GM18909 (cell line): ENCODE results near the gene LUZP1.

Experiments
- ATAC-seq: cut with Tn5 transposase; IDR thresholded peaks from one replicate; pipeline ENCODE4 v1.9.1; 2021; ENCODE audit warnings: mild to moderate bottlenecking; ENCODE audit not compliant: unreplicated experiment, poor library complexity

LUZP1 gene

GRCh38 chr1:23159963-23160877 lies 8.4 kb downstream of the LUZP1 start:
- ATAC-seq: no peak

DNA sequence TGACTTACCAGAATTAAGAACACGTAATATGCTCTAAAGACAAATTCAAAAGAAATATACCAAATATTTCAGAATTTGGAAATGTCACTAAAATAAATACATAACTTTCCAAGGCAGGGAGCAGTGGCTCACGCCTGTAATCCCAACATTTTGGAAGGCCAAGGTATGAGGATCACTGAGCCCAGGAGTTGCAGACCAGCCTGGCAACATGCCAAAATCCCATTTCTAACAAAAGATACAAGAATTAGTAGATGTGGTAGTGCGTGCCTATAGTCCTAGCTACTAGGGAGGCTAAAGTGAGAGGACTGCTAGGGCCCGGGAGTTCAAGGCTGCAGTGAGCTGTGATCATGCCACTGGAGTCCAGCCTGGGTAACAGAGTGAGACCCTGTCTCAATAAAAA lies 11.7 kb downstream of the LUZP1 start:
- no peak for ATAC-seq

DNA sequence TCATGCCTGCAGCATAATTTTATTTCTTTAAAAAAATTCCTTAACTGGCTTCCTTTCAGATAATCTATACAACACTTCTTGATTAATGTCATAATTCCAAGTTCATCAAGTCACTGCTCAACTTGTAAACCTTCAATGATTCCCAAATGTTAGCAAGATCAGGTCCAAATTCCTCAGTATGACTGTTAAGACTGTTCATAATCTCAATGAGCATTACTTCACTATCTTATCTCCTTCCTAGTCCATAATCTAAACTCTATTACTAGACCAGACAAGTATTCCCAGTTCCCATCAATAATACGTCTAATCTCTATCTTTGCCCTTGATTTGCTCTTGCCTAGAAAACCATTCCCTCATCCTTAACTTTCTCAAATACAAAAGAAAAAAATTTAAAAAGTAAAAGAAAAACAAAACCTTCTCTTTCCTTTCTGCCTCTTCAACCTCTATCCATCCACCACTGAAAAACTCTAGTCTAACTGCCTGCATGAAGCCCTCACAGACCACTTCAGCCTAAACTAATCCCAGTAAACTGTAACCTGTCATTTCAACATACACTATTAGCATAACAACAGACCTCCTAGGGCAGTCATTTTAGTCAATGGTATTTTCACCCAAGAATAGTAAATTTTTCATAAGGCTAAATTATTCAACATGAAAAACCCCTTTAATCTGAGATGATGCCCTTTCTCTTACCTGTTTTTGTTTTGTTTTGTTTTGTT lies 15.5 kb downstream of the LUZP1 start:
- ATAC-seq: no peak

DNA sequence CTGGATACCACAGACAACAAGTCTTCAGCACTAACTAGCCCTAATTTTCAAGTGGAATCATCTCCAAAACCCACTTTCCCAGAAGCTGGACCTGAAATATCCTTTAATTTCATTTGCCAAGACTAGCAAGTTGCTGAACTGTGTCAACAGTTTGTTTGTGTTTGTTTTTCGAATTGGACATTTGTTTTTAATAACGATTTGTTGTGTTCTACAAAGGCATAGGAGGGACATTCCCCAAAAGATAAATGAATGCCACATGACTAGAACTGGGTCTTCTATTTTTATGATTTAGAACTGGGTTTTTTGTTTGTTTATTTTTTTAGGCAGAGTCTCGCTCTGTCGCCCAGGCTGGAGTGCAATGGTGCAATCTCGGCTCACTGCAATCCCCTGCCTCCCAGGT lies 17.9 kb downstream of the LUZP1 start:
- no peak for ATAC-seq

DNA sequence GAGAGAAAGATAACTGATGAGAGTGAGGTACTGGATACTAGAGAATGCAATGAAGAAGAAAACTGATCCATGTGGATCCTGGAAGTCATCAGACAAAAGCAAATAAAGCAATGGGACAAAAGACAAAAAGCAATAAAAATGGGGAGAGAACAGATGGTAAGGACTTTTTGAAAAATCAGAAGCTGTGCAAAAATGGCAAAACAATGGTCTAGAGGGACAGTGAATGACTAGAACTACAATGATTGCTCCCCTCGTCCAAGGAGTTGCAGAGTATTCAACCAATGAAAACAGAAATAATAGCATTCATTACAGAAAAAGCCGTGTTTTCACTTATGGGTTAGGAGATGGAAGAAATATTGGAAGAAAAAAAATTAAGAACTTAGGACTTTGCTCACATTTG lies 18.5 kb downstream of the LUZP1 start:
- no peak for ATAC-seq

DNA sequence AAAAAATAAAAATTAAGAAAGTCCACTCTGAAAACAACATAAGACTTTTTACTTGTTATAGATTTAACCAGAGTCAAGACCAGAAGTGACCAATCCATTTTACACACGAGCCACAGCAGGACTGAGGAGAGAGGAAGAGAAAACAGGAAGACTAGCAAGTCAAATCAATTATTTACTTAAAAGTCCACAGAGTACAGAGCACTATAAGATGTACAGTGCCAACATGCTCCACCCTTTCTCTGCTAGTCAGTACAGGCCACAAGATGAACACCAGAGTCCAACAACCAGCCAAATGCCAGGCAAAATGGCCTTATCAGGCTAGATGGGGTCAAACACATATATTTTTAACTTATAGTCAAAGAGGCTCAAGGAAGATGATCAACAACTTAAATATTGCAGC lies 19.5 kb downstream of the LUZP1 start:
- peak; percentile 69 for ATAC-seq

DNA sequence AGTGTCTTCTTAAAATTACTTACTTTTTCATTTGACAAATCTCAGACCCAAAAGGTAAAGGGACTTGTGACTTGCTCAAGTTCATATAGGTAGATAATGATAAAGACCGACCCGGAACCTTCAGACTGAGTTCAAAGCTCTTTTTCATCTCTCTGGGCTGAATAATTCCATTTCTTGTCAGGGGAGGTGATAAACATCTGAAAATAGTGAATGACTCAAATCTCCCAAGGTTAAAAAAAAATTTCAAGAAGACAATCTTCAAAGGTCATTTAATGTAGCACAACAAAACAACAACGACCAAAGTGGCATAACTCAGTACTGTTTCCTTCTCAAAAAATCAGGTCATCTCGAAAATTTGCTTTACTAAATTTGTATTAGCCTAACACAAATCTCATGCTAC lies 20.6 kb downstream of the LUZP1 start:
- ATAC-seq: no peak

DNA sequence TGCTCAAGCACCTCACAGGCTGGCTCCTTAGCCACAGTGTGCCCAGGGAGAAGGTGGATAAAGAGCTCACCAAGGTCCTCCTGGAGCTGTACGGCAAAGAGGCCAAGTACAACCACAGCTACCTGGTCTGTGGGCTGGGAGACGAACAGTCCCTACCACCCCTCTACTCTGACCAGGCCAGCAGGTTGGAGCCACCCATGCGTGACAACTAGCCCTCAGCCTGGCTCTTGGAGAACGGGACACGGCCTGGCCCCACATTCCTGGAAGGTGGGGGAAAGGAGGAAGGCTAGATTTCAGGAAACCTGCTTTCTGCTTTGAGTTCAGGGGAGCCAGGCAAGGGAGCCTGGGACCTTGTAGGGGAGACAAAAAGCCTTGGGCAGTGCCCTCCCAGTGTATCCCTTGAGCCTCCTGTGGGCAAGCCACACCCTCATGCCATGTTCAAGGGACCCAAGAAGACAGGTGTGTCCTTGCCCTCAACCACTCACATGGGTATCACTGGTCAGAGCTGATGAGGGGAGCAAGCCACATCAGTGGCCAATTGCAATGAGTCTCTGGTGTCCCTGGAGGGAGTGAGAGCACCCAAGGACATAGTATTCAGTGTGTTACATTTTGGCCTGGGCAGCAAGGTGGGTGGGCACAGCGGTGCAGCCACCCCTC lies 27.6 kb downstream of the LUZP1 start:
- ATAC-seq: no peak

GRCh38 chr1:23135268-23135667 lies 33.4 kb downstream of the LUZP1 start:
- no peak for ATAC-seq

DNA sequence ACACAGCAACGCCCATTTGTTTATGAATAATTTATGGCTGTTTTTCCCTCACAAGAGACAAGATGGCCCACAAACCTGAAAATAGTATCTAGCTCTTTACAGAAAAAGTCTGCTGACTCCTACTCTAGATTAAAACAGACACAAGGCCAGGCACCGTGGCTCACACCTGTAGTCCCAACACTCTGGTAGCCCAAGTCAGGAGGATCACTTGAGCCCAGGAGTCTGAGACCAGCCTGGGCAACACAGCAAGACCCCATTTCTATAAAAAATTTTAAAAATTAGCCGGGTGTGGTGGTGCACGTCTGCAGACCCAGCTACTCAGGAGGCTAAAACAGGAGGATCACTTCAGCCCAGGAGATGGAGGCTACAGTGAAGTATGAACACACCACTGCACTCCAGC lies 34.6 kb downstream of the LUZP1 start:
- no peak for ATAC-seq

- no peak for ATAC-seq
These were observed 35.1 kb downstream of the LUZP1 start for GRCh38 chr1:23133587-23133986.

DNA sequence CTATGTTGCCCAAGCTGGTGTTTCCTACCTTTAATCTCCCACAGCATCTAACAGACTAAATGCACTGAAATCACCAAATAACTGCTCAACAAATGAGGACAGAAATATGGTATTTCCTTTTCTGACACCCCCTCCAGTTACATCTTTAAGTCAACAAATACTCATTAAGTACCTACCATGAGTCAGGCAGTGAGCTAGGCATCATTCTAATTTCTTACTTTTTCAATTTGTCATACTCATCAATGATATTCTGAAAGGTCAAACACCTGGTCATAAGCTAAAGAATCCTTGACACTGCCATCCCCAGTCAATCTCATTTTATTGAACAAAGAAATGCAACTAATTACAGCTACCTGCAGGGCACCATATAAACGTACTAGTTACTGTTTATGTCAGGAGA lies 36.6 kb downstream of the LUZP1 start:
- ATAC-seq: no peak

GRCh38 chr1:23129846-23130245 lies 38.8 kb downstream of the LUZP1 start:
- ATAC-seq: no peak

DNA sequence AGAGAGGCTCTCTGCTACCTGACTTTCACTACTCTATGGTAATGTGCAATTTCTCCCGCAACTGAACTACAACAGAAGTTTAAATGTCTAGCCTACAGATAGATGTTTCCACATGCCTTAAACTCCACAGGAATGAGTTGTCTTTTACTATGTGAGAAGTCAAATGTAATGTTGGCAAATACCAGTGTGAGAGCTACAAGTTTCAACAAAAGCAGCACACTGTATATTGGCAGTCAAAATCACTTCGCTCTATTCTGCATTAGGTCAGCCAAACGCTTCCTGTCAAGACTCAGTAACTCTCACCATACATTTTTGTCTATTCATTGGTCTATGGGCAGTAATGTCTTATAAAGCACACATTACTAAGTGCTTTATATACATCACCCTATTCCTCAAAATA lies 41.9 kb downstream of the LUZP1 start:
- no peak for ATAC-seq

DNA sequence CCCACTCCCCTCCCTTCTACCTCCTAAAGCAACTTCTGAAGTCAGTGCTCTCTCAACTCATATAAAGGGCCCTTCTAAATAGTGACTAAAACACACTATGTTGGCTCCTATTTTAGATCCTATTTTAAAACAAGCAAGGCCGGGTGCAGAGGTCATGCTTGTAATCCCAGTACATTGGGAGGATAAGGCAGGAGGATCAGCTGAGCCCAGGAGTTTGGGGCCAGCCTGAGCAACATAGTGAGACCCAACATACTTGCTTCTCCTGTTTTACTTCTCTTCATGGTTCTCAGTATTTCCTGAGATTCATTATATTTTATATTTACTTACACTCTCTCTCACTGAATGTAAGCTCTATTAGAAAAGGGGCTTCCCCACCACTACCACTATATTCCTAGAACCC lies 42.5 kb downstream of the LUZP1 start:
- no peak for ATAC-seq

- no peak for ATAC-seq
These were observed 43.2 kb downstream of the LUZP1 start for GRCh38 chr1:23125489-23125888.

GRCh38 chr1:23124259-23125026 lies 44.2 kb downstream of the LUZP1 start:
- ATAC-seq: no peak

- no peak for ATAC-seq
These were observed 45.1 kb downstream of the LUZP1 start for GRCh38 chr1:23123528-23123927.

- ATAC-seq: no peak
These were observed 45.9 kb downstream of the LUZP1 start for GRCh38 chr1:23122796-23123195.

DNA sequence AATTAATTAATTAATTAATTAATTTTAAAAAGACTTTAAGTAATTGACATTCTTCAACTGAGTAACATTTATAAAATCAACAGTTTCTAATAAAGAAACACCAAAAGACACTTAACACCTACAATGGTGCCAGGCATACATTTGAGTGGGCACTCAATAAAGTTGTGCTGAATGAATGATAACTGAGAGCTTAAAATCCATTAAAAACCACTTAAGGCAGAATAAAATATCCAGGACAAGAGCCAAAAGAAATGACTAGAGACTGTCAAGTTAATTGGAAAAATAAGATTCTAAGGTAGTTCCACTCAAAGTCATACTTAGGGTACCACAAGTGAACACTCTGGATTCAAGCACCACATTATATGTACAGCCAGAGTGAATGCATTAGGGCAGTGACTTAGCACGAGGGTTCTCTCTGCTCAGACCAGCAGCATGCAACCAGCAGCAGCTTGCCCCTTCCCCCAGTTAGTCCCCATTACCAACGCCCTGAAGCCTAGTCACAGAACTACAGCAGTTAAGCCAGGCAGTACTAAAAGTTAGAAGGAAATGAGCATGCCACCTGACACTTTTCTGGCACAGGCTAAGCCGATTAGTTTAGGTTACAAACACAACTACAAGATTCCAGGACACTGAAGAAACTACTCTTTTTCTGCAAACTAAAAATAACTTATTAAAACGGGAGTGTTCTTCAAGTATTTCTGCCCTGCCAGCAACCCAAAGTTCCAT lies 46.5 kb downstream of the LUZP1 start:
- no peak for ATAC-seq
